ENCODE data around the gene SEMA5A.

SEMA5A gene

GRCh38 chr5:9233712-9234111, 312.2 kb downstream of the SEMA5A start:
- no peak for DNase-seq

- DNase-seq = no peak
Measured at GRCh38 chr5:9233035-9233434, 312.8 kb downstream of the SEMA5A start.

- DNase-seq = no peak
Measured at GRCh38 chr5:9231842-9232241, 314.0 kb downstream of the SEMA5A start.

- no peak for DNase-seq
Measured at GRCh38 chr5:9230355-9230754, 315.5 kb downstream of the SEMA5A start.

GRCh38 chr5:9226016-9226536, 319.8 kb downstream of the SEMA5A start:
- DNase-seq = no peak

GRCh38 chr5:9222054-9222976, 323.6 kb downstream of the SEMA5A start:
- no peak for DNase-seq

GRCh38 chr5:9218358-9218757, 327.5 kb downstream of the SEMA5A start:
- DNase-seq = no peak

GRCh38 chr5:9212605-9213004, 333.3 kb downstream of the SEMA5A start:
- DNase-seq = no peak

GRCh38 chr5:9209846-9210492, 335.9 kb downstream of the SEMA5A start:
- no peak for DNase-seq

GRCh38 chr5:9207817-9208418, 338.0 kb downstream of the SEMA5A start:
- DNase-seq = no peak

- DNase-seq = no peak
Measured at GRCh38 chr5:9202636-9203035, 343.2 kb downstream of the SEMA5A start.

GRCh38 chr5:9201761-9202160, 344.1 kb downstream of the SEMA5A start:
- no peak for DNase-seq

GRCh38 chr5:9201011-9201410, 344.9 kb downstream of the SEMA5A start:
- no peak for DNase-seq

- no peak for DNase-seq
Measured at GRCh38 chr5:9198394-9198793, 347.5 kb downstream of the SEMA5A start.

- no peak for DNase-seq
Measured at GRCh38 chr5:9197881-9198260, 348.0 kb downstream of the SEMA5A start.

GRCh38 chr5:9196403-9197227, 349.3 kb downstream of the SEMA5A start:
- peak in 2 of 56 donors; percentile 7 to 36 for DNase-seq

GRCh38 chr5:9194509-9194908, 351.4 kb downstream of the SEMA5A start:
- DNase-seq = no peak

- DNase-seq = peak in 2 of 56 donors; percentile 4 to 31
Measured at GRCh38 chr5:9192266-9192665, 353.6 kb downstream of the SEMA5A start.

GRCh38 chr5:9189681-9190080, 356.2 kb downstream of the SEMA5A start:
- DNase-seq = no peak

GRCh38 chr5:9188956-9189355, 356.9 kb downstream of the SEMA5A start:
- no peak for DNase-seq

- DNase-seq = no peak
Measured at GRCh38 chr5:9188131-9188530, 357.7 kb downstream of the SEMA5A start.
